GM19239 (cell line): ENCODE results near the gene GPRC5A.

Experiments used
- DNase-seq: peaks from one replicate; pipeline ENCODE4 v3.0.0; 2011; ENCODE audit warnings: low spot score; ENCODE audit not compliant: insufficient read length
- FAIRE-seq: peaks from 2 replicates; lab custom pipeline; 2011; peaks lifted over from hg19 to GRCh38; lab: Jason Lieb, UNC

The GPRC5A gene

GRCh38 chr12:12908711-12909110, 17.3 kb downstream of the GPRC5A start:
- FAIRE-seq (no peak), DNase-seq (no peak)

DNA sequence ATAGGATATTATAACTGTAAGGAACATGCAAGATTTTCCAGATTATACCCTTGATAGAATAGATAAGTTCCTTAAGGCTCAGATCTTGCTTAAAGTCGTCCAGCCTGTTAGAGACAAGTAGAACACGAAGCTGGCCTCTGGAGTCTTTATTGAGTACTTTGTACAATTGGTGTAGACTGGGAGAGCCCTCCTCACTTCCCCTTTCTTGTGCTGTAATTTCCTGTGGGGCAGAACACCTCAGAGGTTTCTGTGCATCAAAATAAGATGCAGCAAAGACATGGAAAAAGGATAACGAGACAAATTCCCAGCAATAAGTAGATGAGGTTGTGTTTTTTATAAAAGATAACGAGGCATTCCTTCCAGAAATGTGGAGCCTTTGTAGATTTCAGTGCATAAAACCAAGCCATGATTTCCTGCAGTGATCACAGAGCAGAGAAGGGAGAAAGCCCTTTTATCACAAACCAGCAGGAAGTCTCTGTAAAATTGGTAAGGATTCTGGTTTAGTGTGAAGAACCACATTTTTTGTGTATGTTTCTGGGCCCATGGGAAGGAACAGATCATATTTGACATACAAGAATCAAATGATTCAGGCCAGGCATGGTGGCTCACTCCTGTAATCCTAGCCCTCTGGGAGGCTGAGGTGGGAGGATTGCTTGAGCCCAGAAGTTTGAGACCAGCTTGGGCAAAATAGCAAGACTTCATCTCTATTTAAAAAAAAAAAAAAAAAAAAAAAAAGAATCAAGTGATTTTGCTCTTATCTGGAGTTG, 18.0 kb downstream of the GPRC5A start:
- peak; percentile 55 for FAIRE-seq
- no peak for DNase-seq

DNA sequence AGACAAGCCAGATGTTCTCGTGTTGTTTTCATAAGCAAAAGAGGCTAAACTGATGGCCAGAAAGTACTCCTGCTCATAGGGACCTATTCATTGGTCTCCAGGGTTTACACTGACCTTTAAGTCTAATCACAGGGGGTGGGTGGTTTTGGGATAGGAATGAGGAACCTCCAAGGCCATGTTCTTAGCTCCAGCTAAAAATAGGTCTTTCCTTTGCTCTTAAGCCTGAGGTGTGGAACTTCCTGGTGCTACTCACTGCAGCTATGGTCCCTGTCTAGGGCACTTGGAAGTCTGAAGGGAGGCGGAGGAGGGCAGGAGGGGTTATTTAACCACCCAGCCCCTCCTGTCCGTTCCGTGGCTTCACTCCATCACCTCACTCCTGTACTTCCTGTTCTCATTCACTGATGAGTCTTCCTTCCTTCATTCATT, 18.6 kb downstream of the GPRC5A start:
- FAIRE-seq (no peak), DNase-seq (no peak)

DNA sequence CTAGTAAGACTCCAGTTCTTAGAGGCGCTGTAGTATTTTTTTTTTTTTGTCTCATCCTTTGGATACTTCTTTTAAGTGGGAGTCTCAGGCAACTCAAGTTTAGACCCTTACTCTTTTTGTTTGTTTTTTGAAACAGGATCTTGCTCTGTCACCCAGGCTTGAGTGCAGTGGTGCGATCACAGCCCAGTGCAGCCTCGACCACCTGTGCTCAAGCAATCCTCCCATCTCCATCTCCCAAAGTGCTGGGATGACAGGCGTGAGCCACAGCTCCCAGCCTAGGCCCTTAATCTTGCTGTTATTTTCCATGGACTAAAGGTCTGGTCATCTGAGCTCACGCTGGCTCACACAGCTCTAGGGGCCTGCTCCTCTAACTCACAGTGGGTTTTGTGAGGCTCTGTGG, 21.3 kb downstream of the GPRC5A start:
- DNase-seq (no peak), FAIRE-seq (no peak)

DNA sequence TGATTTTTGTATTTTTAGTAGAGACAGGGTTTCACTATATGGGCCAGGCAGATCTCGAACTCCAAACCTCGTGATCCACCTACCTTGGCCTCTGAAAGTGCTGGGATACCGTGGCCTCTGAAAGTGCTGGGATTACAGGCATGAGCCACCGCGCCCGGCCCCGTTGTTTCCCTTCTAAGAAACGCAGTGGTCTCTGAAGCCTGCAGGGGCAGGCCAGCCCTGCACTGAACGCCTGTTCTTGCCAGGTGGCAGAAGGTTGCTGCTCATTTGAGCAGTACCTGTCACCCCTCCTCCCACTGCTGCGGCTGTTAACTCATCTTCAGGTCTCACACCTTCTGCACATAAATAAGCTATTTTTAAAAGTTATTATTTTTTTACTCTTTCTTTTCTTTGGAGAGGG, 24.3 kb downstream of the GPRC5A start:
- no peak for DNase-seq

DNA sequence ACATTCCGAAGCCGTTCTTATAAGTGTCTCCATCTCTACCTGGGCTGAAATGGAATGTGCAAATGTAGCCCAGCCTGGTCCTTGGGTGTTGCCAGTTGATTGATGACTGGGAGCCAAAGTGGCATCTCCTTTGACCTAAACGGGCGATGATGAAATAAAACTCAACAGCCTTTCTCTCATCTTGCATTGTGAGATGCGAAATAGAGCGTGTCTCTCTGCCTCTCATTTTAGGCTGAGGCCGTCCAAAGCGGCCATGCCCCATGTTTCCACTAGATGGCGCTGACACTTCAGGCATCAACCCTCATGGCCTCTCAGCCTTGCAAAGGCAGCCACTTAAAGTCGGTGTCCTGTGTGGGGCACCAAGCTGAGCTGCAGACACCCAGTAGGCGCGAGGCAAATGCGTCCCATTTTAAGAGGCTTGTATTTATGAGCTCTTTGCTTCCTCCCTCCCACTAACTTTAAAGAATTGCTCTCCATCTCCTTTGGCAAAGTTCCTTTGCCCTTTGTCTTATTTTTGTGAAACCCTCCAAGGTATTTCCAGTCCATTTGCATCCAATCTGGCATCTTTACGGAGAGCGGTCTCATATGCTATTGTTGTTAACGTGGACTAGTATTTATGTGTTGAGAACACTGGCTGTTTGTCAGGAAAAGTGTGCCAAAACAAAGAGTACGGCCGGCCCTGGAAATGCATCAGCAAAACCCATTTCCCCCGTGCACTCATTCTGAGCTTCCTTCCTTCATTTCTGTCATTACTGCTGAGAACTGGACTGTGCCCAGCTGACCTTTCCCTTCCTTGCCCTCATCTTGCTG, 25.0 kb downstream of the GPRC5A start:
- DNase-seq (peak; percentile 75), FAIRE-seq (peak; percentile 91)

More for the DNA sequence above, 24.3 kb downstream of the GPRC5A start:
- FAIRE-seq: no peak

DNA sequence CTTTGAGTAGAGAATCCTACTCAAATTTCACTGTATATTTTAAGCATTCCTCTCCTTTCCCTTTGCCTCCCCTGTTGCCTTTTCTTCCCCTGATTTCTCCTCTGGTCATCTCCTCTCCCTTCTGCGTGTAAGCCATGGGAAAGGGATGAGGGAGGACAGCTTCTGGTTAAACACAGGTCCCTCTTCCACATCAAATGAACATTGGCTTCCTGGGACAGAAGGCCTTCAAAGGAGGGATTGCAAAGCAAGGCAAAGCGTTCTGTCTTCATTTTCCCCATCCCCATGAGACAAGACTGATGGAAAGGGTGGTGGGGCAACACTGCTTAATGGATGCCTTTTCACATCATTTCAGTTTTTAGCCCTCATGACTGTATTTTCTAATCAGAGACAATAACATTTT, 26.2 kb downstream of the GPRC5A start:
- no peak for DNase-seq
- no peak for FAIRE-seq

GRCh38 chr12:12918781-12919389, 27.5 kb downstream of the GPRC5A start:
- FAIRE-seq (no peak), DNase-seq (no peak)

DNA sequence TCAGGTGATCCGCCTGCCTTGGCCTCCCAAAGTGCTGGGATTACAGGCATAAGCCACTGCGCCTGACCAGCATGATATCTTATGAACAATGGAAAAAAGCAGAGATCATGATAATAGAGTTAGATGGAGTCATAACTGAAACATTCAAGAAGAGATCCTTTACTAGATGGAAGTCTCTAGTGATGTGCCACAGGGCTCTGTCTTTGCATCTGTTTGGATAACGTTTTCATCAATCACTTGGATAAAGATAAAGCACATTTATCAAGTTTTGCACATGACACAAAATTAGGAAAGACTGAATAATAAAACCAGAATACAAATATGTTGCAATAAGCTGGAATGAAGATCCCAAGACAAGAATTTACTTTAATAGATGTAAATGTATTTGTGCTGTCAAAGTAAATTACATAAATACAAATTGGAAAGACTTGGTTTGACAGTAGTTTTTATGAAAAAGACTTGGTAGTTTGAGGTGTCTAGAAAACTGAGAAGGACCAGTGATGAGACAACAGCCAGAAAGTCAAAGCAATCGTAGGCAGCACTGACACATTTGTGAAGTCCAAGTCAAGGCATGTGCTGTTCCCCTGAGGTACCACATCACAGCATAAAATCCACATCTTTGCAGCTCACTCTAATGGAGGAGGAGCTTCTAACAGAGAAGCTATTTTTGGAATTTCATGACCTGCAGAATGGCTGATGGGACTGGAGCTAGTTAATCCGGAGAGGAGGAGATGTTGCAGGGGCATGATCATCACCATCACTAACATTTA, 28.5 kb downstream of the GPRC5A start:
- DNase-seq: no peak
- no peak for FAIRE-seq

DNA sequence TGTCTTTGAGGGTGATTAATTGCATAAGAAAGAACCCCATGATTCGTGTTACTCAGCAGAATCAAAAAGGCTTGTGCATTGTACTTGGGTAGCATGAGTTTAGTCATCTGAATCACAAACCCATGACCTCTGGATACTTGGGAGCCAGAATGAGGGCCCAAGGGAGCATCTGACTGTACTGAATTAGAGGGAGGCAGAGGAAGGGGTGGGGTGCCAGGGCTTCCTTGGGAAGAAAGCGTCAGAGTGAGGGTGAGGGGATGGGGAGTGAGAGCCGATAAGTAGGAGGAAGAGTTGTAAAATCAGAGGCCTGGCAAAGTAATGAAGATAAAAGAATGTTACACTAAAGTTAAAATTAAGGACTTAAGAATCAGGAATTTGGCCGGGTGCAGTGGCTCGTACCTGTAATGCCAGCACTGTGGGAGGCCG, 30.8 kb downstream of the GPRC5A start:
- FAIRE-seq: no peak
- no peak for DNase-seq

DNA sequence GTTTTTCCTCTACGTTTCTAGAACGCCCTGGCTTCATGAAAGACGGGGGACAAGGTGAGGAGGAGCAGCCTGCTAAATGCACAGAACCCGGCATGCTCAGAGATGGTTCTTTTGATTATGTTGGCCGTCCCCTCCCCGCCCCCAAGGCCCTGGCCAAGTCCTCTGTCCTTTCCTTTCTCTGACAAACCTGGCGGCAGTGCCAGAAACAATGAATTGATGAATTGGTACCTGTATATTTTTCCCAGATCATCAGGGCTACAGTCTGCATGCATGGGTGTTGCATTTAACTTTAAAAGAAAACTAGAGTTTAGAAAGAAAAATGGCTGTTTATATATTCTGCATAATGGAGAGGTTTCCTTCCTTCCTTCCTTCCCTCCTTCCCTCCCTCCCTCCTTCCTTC, 31.6 kb downstream of the GPRC5A start:
- DNase-seq (no peak), FAIRE-seq (no peak)

GRCh38 chr12:12924169-12924568, 32.8 kb downstream of the GPRC5A start:
- FAIRE-seq (no peak), DNase-seq (no peak)

GRCh38 chr12:12925388-12925787, 34.0 kb downstream of the GPRC5A start:
- no peak for FAIRE-seq

DNA sequence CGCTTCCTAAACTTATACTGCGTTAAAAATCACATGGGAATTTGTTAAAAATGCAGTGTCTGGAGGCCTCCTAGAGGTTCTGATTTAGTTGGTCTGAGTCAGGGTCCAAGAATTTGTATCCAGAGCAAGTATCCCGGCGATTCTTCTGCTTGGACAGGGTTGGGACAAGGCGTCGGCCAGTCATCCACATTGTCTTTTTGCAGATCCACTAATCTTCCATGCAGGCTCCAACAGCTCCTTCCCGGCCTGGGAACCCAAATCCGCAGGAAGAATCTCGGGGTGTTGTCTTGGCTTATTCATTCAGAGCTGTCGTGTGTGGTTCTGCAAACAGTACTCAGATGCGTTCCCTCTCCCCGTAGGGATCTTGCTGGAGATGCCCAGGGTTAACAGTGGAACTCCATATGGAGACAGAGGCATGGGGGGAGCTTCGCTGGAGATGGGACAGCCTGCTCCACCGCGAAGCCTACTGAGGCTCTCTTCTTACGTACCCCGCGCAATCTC, 35.3 kb downstream of the GPRC5A start:
- FAIRE-seq (no peak), DNase-seq (no peak)

More at GRCh38 chr12:12925388-12925787, 34.0 kb downstream of the GPRC5A start:
- DNase-seq: no peak

- FAIRE-seq (no peak), DNase-seq (no peak)
Measured at GRCh38 chr12:12927211-12928079, 36.1 kb downstream of the GPRC5A start.

GRCh38 chr12:12929696-12930095, 38.3 kb downstream of the GPRC5A start:
- no peak for DNase-seq
- no peak for FAIRE-seq

DNA sequence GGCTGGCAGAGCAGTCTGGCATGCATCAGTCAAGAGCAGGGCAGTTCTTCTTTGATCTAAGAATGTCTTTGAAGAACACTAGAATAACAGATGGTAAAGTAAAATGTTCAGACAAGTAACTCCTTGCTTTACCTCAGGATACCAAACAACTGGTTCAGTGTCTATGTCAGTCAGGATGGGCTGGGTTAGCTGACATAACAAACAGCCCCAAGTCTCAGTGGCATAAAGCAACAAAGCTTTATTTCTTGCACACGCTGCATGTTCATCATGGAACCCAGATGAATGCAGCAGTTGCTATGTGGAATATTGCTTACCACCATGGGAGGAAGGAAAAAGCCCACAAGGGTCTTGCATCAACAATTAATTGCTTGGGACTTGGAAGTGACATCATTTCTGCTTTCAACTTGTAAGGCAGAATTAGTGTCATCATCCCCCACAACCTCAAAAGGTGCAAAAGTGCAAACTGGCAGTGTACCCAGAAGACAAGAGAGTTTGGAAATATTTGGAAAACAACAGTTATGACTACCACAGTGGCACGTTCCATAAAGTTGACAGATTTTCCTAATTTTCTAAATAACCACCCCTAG, 39.4 kb downstream of the GPRC5A start:
- DNase-seq: no peak
- FAIRE-seq: no peak

- FAIRE-seq: no peak
- no peak for DNase-seq
Measured at GRCh38 chr12:12933742-12934141, 42.4 kb downstream of the GPRC5A start.

- DNase-seq (no peak), FAIRE-seq (no peak)
Measured at GRCh38 chr12:12934556-12934955, 43.2 kb downstream of the GPRC5A start.
